ENCODE results near the gene CD226.
"Not testable (repeated sequence)": the region's sequence is repeated elsewhere in the genome, so short reads cannot be mapped to it uniquely, and the experiment has no call there.

CD226 gene

DNA sequence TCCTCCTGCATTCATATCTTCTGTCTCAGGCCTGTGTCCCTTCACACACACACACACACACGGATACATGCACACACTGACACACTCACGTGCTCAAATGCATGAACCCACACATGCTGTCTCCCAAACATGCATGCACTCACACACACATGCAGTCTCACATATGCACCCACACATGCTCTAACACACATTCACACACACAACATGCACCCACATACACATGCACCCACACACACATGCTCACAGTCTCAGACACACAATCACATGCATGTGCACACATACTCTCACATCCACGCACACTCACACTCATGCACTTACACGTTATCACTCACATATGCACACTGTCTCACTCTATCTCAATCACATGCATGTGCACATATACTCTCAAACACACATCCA, 1.9 kb upstream of the CD226 start:
- H3K9me3 Mint-ChIP-seq, result no peaks in the 10 kb centered on the region
- no peaks in the 10 kb centered on the region for H3K27me3 Mint-ChIP-seq
- DNase-seq (no peak), ATAC-seq (replicated peaks) (no peak)
- no peak overlapping the region for H3K4me3 Mint-ChIP-seq
- peaks cover 25 to 36% of the 10 kb centered on the region in 2 donors for H3K4me1 Mint-ChIP-seq (ENCODE audit: low read depth in 2 of 2)
- peaks cover 13% of the 10 kb centered on the region for H3K36me3 Mint-ChIP-seq (ENCODE audit: insufficient read depth)
- H3K27ac Mint-ChIP-seq, result no peak overlapping the region

DNA sequence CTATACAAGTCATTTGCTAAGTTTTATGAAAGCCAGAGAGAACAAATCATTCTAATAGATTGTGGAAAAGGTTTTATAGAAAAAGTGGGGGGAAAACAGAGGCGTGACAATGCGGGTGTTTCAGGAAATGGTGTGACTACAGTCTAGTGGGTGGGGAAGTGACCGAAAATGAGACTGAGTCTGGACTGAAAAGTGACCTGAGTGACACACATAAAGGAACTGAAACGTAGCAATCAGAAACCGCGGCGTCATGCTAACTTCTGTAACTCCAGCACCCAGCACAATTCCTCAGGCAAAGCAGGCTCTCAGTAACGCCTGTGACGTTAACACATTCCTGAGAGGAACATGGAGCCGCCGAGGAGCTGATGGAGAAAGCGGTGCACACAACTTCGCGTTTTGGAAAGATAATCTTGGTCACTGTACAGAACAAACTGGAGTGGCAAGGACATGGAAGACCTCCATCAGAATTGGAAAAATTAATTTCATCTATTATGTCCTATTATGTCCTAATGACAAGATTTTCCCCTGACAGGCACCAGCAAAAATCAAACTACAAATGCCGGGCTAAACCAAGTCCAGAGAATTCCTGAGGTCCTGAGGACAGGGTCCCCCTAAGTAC, 1.4 kb upstream of the CD226 start:
- Mint-ChIP-seq H3K9me3 (no peaks in the 10 kb centered on the region), H3K27ac (no peak overlapping the region), H3K27me3 (no peaks in the 10 kb centered on the region), H3K36me3 (ENCODE audit: insufficient read depth) (peaks cover 13% of the 10 kb centered on the region), H3K4me1 (ENCODE audit: low read depth in 2 of 2) (peaks cover 30 to 41% of the 10 kb centered on the region in 2 donors), H3K4me3 (no peak overlapping the region)
- peak; percentile 61 for ATAC-seq (replicated peaks)
- DNase-seq, result peak in 1 of 3 experiments; percentile 23

DNA sequence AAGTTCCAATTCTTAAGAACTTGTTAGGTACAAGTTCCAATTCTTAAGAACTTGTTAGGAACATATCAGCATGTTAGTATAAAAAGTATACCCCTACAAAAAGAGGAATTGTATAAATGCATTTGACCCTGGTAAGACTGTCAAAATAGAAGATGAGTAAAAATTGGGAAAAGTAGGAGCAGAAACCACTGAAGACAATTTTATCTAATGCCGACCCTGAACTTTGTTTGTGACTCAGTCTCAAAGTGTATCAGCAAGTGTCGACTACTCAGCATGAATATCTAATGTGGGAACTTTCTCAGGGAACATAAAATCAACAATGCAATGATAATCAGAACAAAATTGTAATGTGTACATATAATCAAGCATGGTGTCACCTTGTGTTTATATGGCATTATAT, 583 bp upstream of the CD226 start:
- ATAC-seq (replicated peaks) (no peak), DNase-seq (no peak)
- peaks cover 13% of the 10 kb centered on the region for H3K36me3 Mint-ChIP-seq (ENCODE audit: insufficient read depth)
- H3K4me1 Mint-ChIP-seq (ENCODE audit: low read depth in 2 of 2), result peaks cover 35 to 43% of the 10 kb centered on the region in 2 donors
- H3K27me3 Mint-ChIP-seq, result no peaks in the 10 kb centered on the region
- H3K4me3 Mint-ChIP-seq, result peak overlapping the region; percentile 90 to 91
- no peak overlapping the region for H3K27ac Mint-ChIP-seq
- no peaks in the 10 kb centered on the region for H3K9me3 Mint-ChIP-seq

DNA sequence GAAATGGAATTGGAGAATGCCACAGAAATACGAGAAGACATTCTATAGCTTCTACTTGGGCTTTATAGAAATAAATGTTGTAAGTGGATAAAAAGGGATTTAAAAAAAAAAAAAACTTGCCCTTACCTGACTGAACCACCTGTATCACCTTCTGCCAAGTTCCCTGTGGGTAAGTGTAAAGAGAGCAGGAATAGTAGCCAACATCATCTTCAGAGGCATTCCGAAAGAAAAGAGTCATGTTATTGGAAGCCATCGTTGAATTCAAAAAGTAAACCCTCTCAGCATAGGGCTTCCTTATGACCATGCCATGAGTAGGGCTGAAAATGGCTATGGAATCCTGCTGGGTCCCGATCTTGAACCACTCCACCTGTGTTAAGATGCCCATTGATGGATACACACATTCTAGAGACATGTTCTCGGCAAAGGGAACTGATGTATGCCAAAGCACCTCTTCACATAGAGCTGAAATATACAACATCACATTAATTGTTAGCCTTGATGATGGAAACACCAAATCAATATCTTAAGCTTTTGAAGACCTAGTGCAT, 991 bp downstream of the CD226 start:
- Mint-ChIP-seq H3K27ac (no peak overlapping the region), H3K4me3 (peak overlapping the region; percentile 90 to 91), H3K4me1 (ENCODE audit: low read depth in 2 of 2) (peaks cover 49% of the 10 kb centered on the region in 2 donors), H3K36me3 (ENCODE audit: insufficient read depth) (peaks cover 19% of the 10 kb centered on the region), H3K27me3 (no peaks in the 10 kb centered on the region), H3K9me3 (no peaks in the 10 kb centered on the region)
- no peak for ATAC-seq (replicated peaks)
- no peak for DNase-seq

DNA sequence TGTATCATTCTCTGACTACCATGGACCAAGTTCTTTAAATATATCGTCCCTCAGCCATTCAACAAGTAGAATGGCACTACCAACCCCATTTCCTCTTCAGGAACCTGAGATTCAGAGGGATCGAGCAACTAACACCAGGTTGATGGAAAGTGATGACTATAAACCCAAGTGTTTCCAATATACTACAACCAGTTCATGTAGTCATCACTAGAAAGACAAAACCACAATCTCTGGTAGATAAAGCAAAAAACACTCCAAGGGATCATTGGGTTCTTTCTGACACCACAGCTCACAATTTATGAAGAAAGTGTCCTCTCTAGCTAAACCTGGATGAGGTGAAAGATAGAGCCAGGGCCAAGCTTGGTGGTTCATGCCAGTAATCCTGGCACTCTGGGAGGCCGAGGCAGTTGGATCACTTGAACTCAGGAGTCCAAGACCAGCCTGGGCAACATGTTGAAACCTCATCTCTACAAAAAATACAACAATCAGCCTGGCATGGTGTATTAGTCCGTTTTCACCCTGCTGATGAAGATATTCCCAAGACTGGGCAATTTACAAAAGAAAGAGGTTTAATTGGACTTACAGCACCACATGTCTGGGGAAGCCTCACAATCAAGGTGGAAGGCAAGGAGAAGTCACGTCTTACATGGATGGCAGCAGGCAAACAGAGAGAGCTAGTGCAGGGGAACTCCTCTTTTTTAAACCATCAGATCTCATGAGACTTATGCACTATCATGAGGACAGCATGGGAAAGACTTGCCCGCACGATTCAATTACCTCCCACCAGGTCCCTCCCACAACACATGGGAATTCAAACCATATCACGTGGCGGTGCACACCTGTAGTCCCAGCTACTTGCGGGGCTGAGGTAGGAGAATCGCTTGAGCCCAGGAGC, 2.2 kb downstream of the CD226 start:
- H3K27me3 Mint-ChIP-seq, result no peaks in the 10 kb centered on the region
- DNase-seq (no peak), ATAC-seq (replicated peaks) (no peak)
- H3K4me1 Mint-ChIP-seq (ENCODE audit: low read depth in 2 of 2), result peaks cover 49 to 54% of the 10 kb centered on the region in 2 donors
- peaks cover 19% of the 10 kb centered on the region for H3K36me3 Mint-ChIP-seq (ENCODE audit: insufficient read depth)
- peak overlapping the region; percentile 90 to 91 for H3K4me3 Mint-ChIP-seq
- H3K27ac Mint-ChIP-seq, result no peak overlapping the region
- H3K9me3 Mint-ChIP-seq, result peaks cover 0 to 1% of the 10 kb centered on the region in 2 donors

DNA sequence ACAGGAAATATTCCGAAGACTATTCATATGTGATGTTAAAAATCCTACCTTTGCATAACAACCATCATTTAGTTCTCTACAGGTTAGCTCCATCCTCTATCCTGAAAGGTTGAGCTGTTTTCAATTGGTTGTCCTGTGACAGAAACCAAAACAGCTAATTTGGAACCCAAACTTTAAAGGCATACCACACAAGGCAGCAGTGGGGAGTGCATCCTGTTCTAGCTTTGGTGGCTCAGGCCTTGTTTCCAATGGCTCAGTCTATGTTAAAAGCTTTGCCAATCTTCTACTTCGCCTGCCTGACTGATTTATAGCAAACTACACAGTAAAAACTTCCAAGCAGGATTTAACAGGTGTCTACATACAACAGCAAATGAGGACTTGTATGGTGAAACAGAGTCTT, 3.2 kb downstream of the CD226 start:
- H3K27me3 Mint-ChIP-seq, result no peaks in the 10 kb centered on the region
- H3K4me3 Mint-ChIP-seq, result peak overlapping the region; percentile 90 to 91
- peaks cover 1 to 8% of the 10 kb centered on the region in 2 donors for H3K9me3 Mint-ChIP-seq
- H3K4me1 Mint-ChIP-seq (ENCODE audit: low read depth in 2 of 2), result peaks cover 57 to 62% of the 10 kb centered on the region in 2 donors
- no peak overlapping the region for H3K27ac Mint-ChIP-seq
- ATAC-seq (replicated peaks) (no peak), DNase-seq (no peak)
- H3K36me3 Mint-ChIP-seq (ENCODE audit: insufficient read depth), result peaks cover 19% of the 10 kb centered on the region

DNA sequence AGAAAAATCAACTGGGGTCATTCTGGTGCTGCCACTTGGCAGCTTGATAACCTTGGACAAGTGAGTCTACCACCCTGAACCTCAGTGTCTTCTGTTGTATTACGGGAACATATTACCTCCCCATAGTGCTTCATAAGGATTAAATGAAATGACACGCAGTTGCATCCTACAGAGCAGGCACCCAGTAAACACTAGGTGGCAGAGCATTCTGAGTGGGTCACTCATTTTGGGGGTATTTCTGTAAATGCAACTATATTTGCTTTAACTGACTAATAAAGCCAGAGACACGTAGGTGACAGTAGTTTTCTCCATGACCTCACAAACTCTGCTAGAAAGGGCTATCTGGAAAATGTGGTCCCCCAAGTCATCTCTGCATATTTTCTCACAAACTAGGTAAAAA, 4.7 kb downstream of the CD226 start:
- peaks cover 64 to 72% of the 10 kb centered on the region in 2 donors for H3K4me1 Mint-ChIP-seq (ENCODE audit: low read depth in 2 of 2)
- peak overlapping the region; percentile 12 to 88 for H3K27ac Mint-ChIP-seq
- no peaks in the 10 kb centered on the region for H3K27me3 Mint-ChIP-seq
- H3K4me3 Mint-ChIP-seq, result peak overlapping the region; percentile 69 to 90
- DNase-seq, result no peak
- H3K9me3 Mint-ChIP-seq, result peaks cover 1 to 8% of the 10 kb centered on the region in 2 donors
- peaks cover 22% of the 10 kb centered on the region for H3K36me3 Mint-ChIP-seq (ENCODE audit: insufficient read depth)
- peak; percentile 26 for ATAC-seq (replicated peaks)

DNA sequence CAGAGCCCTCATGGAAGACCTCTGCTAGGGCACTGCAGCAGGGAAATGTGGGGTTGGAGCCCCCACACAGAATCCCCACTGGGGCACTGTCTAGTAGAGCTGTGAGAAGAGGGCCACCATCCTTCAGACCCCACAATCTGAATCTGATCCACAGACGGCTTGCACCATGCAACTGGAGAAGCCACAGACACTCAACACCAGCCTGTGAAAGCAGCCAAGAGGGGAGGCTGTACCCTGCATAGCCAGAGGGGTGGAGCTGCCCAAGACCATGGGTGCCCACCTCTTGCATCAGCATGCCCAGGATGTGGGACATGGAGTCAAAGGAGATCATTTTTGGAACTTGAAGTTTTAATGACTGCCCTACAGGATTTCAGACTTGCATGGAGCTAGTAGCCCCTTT, 6.5 kb downstream of the CD226 start:
- no peak for DNase-seq
- Mint-ChIP-seq H3K9me3 (peaks cover 1 to 8% of the 10 kb centered on the region in 2 donors), H3K27ac (no peak overlapping the region), H3K36me3 (ENCODE audit: insufficient read depth) (peaks cover 13% of the 10 kb centered on the region), H3K4me3 (peak overlapping the region in 1 of 2 donors; percentile 23), H3K27me3 (no peaks in the 10 kb centered on the region), H3K4me1 (ENCODE audit: low read depth in 2 of 2) (peaks cover 54 to 68% of the 10 kb centered on the region in 2 donors)
- peak; percentile 6 for ATAC-seq (replicated peaks)

DNA sequence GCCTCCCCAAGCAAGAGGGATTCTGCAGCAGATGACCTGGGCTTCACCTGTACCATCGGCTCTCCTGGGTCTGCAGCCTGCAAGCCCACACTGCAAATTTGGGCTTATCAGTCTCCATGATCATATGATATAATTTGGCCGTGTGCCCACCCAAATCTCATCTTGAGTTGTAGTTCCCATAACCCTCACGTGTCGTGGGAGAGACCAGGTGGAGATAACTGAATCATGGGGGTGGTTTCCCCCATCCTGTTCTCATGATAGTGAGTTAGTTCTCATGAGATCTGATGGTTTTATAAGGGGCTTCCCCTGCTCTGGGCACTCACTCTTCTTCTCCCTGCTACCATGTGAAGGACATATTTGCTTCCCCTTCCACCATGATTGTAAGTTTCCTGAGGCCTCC, 7.9 kb downstream of the CD226 start:
- not testable (repeated sequence) for H3K36me3 Mint-ChIP-seq (ENCODE audit: insufficient read depth); ATAC-seq (replicated peaks); DNase-seq; H3K9me3 Mint-ChIP-seq; H3K27me3 Mint-ChIP-seq
- peaks cover 41 to 60% of the 10 kb centered on the region in 2 donors for H3K4me1 Mint-ChIP-seq (ENCODE audit: low read depth in 2 of 2)
- H3K27ac Mint-ChIP-seq, result peak overlapping the region; percentile 9 to 24
- peak overlapping the region; percentile 24 to 30 for H3K4me3 Mint-ChIP-seq

DNA sequence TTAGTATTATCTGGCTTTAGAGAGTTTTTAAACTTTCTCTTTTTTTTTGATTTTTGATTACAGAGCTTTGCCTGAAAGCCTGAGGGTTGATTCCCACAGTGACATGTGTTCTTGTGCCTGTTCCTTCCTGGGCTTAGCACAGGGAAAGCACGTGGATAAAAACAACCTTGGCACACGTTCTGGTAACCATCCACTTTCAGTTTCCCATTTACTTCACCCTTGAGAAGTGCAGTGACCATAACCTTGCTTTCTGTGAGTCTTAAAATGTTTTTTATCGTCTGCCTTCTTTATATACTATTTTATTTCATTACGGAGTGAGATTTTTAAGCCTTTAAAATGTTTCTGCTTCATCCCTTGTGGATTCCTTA, 11.5 kb downstream of the CD226 start:
- no peak overlapping the region for H3K4me3 Mint-ChIP-seq
- peaks cover 26 to 32% of the 10 kb centered on the region in 2 donors for H3K4me1 Mint-ChIP-seq (ENCODE audit: low read depth in 2 of 2)
- H3K36me3 Mint-ChIP-seq (ENCODE audit: insufficient read depth), result peaks cover 3% of the 10 kb centered on the region
- peaks cover 0 to 8% of the 10 kb centered on the region in 2 donors for H3K9me3 Mint-ChIP-seq
- no peak overlapping the region for H3K27ac Mint-ChIP-seq
- no peak for ATAC-seq (replicated peaks)
- no peak for DNase-seq
- H3K27me3 Mint-ChIP-seq, result no peaks in the 10 kb centered on the region

DNA sequence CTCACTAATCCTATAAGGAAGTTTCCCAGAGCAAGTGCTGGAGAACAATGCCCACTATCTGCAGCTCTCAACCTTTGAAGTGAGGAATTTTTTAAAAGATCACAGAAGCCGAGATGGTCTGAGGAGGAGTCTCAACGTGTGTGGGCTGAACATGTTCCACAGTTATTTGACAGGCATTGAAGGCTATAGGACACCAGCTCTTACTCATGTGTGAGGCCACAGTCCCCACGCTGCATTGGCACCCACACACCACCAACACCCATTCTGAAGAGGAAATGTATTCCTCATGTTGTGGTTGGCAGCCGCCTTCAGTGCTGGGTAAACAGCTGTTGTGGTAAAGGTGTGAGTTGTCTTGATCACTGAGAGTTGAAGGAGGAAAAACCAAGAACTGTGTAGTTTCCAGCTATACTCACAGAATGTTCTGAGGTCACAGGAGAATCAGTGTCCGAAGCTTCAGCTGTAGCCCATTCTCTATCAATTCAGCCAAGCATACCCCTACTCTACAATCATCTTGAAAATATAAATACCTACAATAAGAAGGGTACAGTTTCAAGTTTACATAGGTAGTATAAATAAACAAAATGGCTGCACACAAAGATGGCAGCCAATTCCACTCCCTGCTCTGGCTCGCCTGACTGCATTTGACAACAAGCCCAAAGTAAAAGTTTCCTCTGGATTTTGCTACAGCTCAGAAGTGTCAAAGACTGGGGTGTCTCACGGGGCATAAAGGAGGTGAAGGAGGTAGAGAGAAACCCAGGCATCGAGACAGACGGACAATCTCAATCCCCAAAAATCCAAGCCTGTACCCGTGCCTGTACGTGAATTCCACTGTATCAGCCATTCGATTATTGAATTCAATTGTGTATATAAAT, 12.1 kb downstream of the CD226 start:
- peaks cover 3% of the 10 kb centered on the region for H3K36me3 Mint-ChIP-seq (ENCODE audit: insufficient read depth)
- H3K27me3 Mint-ChIP-seq, result no peaks in the 10 kb centered on the region
- H3K27ac Mint-ChIP-seq, result no peak overlapping the region
- DNase-seq, result peak; percentile 79 to 80 (median 80)
- peak; percentile 97 for ATAC-seq (replicated peaks)
- no peak overlapping the region for H3K4me3 Mint-ChIP-seq
- peaks cover 0 to 8% of the 10 kb centered on the region in 2 donors for H3K9me3 Mint-ChIP-seq
- H3K4me1 Mint-ChIP-seq (ENCODE audit: low read depth in 2 of 2), result peaks cover 26 to 27% of the 10 kb centered on the region in 2 donors

DNA sequence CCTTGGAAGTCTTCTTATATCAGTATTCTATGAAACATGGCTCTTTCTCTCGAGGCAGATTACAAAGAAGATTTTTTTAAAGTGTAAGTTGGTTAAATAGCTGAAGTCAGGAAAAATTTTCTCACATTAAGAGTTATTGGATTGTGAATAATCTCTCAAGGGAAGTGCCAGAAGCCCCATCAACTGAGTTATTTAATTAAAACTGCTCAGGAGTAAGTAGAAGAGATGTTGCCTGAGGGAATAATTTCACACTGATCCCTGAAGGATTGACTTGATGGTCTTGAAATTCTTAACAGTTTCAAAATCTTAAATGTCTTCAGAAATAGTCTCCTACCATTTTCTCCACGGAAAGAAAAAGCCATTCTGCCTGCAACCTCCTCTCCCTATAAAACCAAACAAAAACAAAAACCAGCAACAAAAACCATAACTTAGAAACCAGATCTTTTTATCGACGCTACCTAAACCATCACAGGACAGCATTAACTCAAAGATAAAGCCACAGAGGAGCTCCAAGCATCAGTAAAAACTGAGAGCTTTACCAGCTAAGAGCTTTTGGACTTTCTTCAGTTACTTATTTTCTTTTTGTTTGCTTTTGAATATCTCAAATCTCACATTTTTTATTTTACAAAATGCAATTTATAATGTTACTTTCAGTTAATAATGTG, 12.9 kb downstream of the CD226 start:
- H3K4me3 Mint-ChIP-seq, result no peak overlapping the region
- peaks cover 8% of the 10 kb centered on the region for H3K36me3 Mint-ChIP-seq (ENCODE audit: insufficient read depth)
- H3K27me3 Mint-ChIP-seq, result no peaks in the 10 kb centered on the region
- peak; percentile 11 for ATAC-seq (replicated peaks)
- DNase-seq, result no peak
- H3K9me3 Mint-ChIP-seq, result peaks cover 1 to 2% of the 10 kb centered on the region in 2 donors
- H3K4me1 Mint-ChIP-seq (ENCODE audit: low read depth in 2 of 2), result peaks cover 24% of the 10 kb centered on the region in 2 donors
- H3K27ac Mint-ChIP-seq, result no peak overlapping the region
